ENCODE data around the gene LMBR1.
"Not testable (repeated sequence)": the region's sequence is repeated elsewhere in the genome, so short reads cannot be mapped to it uniquely, and the experiment has no call there.

- TF ChIP-seq, protein P1, sequence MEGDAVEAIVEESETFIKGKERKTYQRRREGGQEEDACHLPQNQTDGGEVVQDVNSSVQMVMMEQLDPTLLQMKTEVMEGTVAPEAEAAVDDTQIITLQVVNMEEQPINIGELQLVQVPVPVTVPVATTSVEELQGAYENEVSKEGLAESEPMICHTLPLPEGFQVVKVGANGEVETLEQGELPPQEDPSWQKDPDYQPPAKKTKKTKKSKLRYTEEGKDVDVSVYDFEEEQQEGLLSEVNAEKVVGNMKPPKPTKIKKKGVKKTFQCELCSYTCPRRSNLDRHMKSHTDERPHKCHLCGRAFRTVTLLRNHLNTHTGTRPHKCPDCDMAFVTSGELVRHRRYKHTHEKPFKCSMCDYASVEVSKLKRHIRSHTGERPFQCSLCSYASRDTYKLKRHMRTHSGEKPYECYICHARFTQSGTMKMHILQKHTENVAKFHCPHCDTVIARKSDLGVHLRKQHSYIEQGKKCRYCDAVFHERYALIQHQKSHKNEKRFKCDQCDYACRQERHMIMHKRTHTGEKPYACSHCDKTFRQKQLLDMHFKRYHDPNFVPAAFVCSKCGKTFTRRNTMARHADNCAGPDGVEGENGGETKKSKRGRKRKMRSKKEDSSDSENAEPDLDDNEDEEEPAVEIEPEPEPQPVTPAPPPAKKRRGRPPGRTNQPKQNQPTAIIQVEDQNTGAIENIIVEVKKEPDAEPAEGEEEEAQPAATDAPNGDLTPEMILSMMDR (IDR thresholded peaks at IDR 0.05) = not testable (repeated sequence)
- not testable (repeated sequence) for TF ChIP-seq EP300, POLR2AphosphoS5, POLR2A (IDR thresholded peaks at IDR 0.05)
Measured at GRCh38 chr7:156701787-156702186, 191.2 kb downstream of the LMBR1 start.

Measured in gastroesophageal sphincter (tissue), 3 donors.